Daoy (cell line): ENCODE results near the gene GPHN. TPM values are rescaled to one million over a fixed set of nuclear protein-coding genes. Genes with fewer than 3 reads are reported as not detected.

Experiments used
- DNase-seq: peaks from one replicate; pipeline ENCODE4 v3.0.0-alpha.2; 2015; ENCODE audit warnings: low read depth
- total RNA-seq: library from RNA; depleted of rRNA; stranded (reverse); fragments of >200 nt; shearing (Covaris generic); gene quantifications from 2 replicates; pipeline ENCODE4 v1.2.3, GENCODE V29; 2014

GPHN gene
- total RNA-seq, 1 experiment from 2014 or later = 21.9 TPM

DNA sequence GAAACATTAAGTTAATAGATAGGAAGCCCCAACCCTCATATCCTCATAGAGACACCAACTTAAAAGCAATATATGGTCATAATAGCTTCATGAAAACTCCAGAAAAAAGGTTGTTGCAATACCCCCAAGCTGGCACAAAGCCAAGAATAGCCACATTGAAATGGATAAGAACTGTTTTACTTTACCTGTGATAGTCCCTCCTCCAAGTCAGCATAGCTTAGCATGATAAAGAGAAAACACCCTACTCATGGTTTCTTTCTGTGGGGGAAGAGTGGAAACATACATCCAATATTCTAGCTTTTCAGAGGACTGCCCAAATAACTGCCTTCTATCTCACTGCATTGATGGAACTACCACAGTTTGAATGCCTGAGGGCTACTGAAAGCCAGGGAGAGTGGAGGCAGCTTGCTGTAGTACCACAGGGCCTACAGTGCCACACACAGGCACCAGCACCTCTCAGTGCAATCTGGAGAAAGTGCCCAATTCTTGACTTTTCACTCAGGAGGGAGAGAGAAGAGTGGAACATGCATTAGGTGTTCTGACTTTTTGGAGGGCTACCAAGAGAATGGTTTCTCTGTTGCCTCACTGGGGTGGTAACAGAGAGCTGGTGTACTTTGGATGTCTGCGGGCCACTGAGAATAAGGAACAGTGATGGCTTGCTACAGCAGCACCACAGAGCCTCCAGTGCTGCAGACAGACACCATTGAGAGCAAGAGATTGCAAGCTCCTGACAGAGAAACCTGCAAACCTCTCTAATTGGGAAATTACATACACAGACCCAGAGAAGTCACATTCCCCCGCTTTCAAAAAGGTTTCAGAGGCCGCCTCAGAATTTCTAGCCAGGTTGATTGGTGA, 524.2 kb downstream of the GPHN start:
- DNase-seq = no peak

DNA sequence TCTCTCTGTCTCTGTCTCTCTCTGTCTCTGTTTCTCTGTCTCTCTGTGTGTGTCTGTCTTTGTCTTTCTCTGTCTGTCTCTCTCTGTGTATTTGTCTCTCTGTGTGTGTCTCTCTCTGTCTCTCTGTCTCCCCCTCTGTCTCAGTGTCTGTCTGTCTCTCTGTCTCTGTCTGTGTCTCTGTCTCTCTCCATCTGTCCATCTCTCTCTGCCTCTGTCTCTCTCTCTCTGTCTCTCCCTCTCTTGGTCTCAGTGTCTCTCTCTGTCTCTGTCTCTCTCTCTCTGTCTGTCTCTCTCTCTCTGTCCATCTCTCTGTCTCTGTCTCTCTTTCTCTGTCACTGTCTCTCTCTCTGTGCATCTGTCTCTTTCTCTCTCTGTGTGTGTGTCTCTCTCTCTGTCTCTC, 537.5 kb downstream of the GPHN start:
- DNase-seq = no peak

DNA sequence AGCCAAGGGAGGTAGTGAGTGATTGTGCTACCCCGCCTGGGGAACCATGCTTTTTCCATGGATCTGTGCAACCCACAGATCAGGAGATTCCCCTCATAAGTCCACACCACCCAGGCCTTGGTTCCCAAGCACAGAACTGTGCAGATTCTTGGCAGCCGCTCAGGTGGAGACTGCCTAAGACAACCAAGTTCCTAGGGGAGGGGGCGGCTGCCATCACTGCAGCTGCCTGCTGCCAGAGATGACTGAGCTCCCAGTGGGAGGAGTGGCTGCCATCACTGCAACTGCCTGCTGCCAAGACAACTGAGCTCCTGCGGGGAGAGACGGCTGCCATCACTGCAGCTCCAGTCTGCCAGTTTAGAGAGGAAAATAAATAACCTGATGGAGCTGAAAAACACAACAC, 542.9 kb downstream of the GPHN start:
- DNase-seq = no peak

DNA sequence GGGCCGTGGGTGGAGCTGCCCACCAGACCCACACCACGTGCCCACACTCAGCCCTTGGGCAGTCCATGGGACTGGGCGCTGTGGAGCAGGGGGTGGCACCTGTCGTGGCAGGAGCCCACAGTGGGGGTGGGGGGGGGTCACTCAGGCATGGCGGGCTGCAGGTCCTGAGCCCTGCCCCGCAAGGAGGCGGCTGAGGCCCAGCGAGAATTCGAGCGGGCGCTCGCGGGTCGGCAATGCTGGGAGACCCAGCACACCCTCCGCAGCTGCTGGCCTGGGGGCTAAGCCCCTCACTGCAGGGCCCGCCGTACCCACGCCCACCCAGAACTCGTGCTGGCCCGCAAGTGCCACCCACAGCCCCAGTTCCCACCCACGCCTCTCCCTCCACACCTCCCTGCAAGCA, 548.7 kb downstream of the GPHN start:
- no peak for DNase-seq

DNA sequence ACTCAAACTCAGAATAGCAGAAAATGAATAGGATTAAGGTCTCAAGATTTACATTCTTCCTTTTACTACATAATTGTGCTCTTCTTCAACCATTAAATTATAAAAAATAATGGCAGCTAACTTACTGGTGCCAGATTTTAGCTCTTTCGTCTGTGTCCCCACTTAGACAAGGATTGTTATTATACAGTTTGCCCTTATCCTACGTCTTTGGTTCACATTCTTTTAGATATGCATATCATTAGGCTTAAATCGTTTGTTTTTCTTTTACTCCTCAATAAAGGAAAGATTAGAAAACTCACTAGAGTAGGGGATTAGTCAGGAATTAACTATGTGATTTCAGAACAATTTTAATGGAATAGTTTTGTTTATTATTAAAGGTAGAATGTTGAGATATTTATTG, 551.6 kb downstream of the GPHN start:
- DNase-seq = no peak

DNA sequence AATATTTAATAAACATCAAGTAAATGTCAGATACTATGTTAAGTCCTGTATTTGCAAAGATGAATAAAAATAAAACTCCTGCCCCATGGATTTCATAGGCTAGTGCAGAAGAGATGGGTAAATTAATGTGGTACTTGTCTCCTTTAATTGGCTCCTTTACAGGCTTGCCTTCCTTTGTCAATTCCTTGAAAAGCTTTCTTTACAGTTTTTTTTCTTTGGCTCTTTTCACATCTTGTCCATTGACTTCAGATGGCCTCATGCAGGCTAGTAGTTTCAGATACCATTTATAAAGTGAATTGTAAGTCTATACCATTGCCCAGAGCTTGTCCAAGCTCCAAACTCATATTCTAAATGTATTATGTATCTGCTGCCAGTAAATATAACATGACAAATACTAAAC, 552.6 kb downstream of the GPHN start:
- DNase-seq = no peak

DNA sequence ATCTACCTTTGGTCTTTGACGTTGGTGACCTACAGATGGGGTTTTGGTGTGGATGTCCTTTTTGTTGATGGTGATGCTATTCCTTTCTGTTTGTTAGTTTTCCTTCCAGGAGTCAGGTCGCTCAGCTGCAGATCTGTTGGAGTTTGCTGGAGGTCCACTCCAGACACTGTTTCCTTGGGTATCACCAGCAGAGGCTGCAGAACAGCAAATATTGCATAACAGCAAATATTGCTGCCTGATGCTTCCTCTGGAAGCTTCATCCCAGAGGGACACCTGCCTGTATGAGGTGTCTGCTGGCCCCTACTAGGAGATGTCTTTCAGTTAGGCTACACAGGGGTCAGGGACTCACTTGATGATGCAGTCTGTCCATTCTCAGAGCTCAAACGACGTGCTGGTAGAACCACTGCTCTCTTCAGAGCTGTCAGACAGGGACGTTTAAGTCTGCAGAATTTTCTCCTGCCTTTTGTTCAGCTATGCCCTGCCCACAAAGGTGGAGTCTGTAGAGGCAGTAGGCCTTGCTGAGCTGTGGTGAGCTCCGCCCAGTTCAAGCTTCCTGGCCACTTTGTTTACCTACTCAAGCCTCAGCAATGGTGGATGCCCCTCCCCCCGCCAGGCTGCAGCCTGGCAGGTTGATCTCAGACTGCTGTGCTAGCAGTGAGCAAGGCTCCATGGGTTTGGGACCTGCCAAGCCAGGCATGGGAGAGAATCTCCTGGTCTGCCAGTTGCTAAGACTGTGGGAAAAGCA, 559.3 kb downstream of the GPHN start:
- DNase-seq = peak; percentile 25

DNA sequence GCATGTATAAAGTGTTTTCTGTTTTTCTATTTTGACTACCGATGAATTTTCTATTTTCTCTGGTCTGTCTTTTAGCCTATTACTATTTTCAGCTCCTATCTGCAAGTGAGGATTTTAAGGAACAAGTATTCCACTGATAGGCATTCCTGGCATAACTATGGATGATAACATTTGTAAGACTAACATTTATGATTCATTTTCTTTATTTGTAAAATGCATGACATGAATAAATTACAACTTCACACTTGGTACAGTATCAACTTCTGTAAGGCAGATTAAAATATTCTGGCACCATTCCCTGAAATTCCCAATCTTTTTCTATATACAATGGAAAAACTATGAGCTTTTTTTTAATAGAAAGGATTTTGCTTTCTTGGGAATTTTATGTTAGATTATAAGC, 560.3 kb downstream of the GPHN start:
- DNase-seq = no peak

DNA sequence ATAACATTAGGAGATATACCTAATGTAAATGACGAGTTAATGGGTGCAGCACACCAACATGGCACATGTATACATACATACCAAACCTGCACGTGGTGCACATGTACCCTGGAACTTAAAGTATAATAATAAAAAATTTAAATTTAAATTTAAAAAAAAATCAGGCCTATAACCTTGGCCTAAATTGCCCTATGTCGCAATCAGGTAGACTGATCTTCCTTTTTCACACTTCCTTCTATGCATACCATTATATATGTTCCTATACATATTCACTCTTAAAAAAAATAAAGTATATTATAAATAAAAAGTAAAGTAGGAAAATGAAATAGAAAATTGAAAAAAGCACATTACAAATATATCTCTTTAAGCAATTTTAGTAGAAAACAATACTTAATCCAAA, 563.6 kb downstream of the GPHN start:
- DNase-seq = no peak

DNA sequence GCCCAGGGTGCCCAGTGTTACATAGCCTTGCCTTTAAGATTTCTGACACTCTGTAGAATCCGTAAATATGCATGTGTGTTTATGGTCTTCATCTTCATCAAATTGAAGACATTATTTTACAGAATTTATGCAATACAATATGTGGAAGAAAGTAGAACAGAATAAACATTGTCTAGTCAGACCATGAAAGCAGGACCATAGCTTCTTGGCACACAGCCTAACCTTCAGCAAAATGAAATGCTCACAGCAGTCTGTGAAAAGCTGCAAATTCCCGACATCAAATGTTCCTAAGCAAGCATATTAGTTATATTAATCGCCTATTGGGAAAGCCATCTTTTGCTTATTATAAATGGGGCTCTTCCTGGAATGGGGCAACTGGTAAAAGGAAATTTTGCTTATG, 570.0 kb downstream of the GPHN start:
- no peak for DNase-seq

DNA sequence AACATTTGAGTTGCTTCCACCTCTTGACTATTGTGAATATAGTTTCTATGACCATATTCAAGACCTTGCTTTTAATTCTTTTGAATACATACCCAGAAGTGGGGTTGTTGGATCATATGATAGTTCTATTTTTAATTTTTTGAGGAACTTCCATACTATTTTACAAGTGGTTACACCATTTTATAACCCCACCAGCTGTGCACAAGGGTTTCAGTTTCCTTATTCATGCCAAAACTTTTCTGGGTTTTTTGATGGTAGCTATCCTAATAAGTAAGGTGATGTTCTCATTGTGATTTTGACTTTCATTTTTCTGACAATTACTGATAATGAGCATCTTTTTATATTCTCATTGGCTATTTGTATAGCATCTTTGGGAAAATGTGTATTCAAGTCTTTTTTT, 571.9 kb downstream of the GPHN start:
- no peak for DNase-seq

DNA sequence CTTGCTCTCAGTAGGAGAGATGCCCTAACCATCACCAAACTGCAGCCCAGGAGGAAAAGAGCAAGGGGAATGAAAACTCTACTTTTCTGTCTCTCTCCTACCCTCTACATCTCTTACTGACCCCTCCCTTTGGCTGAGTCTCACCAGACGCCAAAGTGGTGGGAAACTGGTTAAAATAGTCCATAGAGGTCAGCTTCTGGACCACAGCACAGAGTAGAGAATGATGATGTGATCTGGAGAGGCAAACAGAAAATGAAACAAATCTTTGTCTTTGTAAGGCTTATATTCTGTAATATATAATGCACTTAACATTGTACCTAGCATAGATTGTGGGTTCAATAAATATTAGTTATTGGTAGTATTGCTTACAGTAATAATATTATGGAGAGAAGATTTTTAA, 600.3 kb downstream of the GPHN start:
- DNase-seq = no peak

DNA sequence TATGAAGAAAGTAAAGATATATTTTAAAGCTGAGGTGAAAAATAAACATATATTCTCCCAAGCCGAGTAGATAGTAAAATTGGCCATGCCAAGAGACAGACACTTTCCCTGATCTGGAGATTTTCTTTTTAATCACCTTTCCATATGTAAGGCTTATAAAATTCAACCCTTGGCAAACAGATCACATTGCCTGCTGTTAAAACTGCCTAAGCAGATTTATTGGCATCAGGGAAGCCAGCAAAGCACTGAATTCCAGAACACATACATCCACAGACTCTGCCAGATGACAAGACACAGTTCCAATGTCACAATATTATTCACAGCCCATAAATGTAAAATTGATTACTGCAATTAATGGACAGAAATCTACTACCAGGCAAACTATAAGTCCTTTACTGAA, 603.1 kb downstream of the GPHN start:
- no peak for DNase-seq

DNA sequence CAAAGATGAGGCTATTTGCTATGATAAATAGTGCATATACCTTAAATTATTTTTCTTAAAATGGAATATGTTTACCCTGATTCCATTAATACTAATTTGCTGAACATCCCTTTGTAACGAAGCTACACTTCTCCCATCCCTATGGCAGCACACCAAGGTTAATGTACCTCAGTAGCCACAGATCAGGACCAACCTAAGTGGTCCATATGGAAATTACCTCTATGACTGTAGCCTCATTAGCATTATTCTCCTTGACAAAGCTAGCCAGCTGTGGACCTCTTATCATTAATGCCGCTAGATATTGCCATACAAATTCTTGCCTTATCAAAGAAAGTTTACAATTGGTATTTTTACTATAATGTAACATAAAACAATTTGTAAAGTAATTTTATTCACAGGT, 604.4 kb downstream of the GPHN start:
- no peak for DNase-seq

DNA sequence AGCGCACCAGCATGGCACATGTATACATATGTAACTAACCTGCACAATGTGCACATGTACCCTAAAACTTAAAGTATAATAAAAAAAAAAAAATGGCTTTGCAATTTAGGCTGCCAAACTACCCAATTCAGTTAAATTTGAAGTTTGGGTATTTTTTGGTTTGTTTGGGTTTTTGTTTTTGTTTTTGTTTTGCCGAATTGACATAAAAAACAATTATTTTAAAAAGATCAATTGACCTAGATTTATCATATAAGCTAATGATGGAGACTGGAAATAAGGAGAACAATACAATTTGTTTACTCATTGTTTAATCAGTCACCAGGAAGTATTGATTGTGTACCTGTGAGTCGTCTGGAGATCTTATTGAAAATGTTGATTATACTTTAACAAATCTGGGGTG, 619.2 kb downstream of the GPHN start:
- no peak for DNase-seq

DNA sequence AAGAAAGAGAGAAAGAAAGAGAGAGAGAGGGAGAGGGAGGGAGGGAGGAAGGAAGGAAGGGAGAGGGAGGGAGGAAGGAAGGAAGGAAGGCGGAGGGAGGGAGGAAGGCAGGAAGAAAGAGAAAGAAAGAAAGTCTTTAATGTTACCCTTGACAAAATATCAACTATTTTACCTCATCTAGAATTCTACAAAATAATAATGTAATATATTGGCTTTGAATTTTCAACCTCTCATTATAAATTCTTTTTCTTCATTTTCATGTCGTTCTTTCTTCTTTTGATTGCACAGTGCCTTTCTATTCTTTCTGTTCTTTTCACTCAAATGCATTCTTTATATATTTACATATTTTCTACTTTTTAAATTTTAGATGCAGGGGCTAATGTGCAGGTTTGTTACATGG, 621.8 kb downstream of the GPHN start:
- no peak for DNase-seq

DNA sequence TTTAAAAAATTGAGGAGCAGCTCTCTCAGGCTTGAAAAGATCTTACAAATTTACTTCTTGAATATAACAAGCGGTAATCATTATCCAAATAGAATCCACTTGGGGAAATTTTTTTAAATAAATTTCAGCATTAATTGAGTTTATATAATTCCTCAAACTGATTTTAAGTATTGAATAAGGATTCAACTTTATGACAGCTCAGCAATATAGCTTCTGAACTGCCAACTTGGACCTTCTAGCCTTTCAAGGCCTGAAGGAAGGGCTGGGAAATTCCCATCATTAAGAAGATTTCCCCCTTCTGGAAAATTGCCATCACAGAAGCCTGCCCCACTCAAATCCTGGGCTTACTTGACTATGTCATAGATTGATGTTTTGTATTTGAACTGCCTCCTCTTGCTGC, 623.7 kb downstream of the GPHN start:
- DNase-seq = peak; percentile 23

DNA sequence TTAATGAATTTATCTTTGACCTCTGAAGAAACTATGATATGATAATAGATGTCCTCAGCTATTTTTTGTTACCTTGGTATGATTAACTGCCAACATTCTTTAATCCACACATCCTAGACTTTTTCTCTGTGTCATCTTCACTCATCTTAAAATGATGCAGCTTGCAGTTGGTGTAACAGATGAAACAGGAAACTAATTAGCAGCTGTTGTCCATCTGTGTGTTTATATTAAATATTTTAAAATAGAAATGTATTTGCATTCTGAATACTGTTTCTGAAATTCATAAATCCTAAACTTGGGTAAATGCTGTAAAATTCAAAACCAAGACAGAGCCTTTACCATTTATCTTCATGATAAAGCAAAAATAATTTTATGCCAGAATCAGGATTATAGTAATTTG, 625.2 kb downstream of the GPHN start:
- no peak for DNase-seq

DNA sequence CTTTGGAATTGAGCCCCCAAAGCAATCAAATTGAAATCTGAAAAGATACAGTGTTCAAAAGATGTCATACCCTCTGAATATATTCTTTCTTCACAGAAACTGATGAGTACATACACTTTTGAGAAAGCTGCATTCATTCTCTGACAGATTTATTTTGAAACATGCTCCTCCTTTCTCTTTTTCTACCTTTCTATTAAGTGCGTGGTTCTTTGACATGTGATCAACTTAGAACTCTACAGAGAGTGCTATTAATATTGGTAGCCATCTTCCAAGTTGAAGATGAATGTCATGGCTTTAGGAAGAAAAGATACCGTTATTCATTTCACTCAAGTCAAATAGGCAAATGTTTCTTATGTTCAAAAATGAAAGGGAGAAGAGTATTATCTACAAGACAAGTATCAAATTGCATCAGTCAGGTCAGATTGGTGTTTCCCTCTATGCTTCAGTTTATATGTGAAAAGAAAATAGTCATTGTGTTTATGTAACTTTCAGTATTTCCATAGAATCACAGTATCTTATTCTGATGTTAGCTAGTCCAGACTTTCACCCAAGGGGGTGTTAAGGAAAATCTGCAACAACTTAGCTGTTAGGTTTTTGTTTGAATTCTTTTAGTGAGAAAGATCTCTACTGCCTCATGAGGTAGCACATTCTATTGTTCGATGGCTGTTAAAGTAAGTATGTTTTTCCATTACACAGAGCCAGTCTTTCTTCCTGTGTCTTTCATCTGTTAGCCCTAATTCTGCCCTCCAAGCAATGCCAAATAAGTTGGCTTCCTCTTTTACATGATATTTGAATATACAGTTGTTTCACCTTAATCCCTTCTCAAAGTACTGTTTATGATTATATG, 625.9 kb downstream of the GPHN start:
- no peak for DNase-seq

DNA sequence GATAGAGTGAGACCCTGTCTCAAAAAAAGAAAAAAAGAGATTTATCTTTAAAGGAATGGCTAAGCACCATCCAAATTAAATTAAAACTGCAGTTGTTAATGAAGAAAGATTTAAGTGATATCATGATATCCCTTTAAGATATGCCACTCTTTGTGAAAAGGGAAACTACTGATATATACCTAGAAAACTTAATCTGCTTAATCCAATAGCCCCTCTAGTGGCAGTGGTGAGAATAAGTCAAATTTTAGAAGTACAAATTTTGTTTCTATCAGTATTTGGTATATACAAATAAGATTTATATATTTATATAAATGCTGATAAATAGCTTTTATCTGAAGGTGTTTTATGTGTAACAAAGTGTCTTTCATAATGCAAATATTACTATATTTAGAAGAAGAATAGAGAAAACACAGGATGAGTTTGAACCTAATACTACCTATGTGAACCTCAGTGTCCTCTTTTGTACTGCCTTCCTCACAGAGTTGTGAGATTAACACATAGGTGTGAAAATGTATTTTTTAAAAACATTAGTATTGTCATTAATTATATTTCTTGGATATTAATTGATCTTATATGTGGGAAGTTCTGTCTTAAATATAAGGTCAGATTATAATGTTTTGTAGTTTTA, 629.9 kb downstream of the GPHN start:
- no peak for DNase-seq

DNA sequence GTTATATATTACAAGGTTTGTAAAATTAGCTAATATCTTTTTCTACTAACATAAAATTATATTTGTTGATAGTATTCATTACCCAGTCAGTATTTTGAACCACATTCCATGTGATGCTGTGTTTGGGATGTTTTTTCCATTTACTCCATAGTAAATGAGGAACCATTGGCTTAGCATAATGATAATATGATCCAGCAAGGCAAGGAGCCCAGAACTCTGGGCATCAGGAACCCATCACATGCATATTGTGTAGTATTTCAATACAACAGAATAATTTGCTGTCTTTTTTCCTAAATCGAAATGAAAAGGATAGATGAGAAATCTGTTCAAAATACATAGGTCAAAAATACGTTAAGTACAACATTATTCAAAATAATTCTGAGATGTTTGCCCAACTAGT, 632.6 kb downstream of the GPHN start:
- DNase-seq = no peak
